ENCODE measurements around the gene ZNF358.

The ZNF358 gene

DNA sequence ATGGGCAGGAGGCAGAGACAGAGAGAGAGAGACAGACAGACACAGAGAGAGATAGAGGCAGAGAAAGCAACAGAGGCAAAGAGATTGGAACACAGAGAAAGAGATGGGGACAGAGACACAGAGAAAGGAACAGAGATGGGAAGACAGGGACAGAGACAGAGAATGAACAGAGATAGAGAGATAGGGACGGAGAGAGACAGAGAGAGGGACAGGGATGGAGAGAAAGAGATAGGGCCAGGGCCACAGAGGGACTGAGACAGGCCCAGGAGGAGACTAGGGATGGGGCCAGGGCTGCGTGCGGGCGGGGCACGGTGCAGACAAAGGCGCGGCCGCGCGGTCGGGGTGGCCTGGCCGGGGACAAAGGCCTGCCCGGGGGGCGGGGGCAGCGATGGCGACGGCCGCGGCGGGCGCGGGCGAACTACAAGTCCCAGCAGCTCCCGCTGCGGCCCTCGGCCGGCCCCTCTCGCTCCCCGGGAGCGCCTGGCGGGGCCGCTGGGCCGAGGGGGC, at the start of gene ZNF358:
Gene ZNF358, plus strand, starts transcription at position 459 of the 507 bp plus-strand sequence. CDS start 3,140 bp downstream, outside the sequence.
- Mint-ChIP-seq H3K27me3 (ENCODE audit: low read depth, poor library complexity) (peaks cover 12% of the 10 kb centered on the region), H3K36me3 (ENCODE audit: low read depth) (peaks cover 13% of the 10 kb centered on the region), H3K27ac (peak within 1 kb of the TSS; percentile 61), H3K4me1 (peaks cover 30% of the 10 kb centered on the region), H3K9me3 (no peaks in the 10 kb centered on the region), H3K4me3 (peak within 1 kb of the TSS; percentile 92)
- TF ChIP-seq, protein P1, sequence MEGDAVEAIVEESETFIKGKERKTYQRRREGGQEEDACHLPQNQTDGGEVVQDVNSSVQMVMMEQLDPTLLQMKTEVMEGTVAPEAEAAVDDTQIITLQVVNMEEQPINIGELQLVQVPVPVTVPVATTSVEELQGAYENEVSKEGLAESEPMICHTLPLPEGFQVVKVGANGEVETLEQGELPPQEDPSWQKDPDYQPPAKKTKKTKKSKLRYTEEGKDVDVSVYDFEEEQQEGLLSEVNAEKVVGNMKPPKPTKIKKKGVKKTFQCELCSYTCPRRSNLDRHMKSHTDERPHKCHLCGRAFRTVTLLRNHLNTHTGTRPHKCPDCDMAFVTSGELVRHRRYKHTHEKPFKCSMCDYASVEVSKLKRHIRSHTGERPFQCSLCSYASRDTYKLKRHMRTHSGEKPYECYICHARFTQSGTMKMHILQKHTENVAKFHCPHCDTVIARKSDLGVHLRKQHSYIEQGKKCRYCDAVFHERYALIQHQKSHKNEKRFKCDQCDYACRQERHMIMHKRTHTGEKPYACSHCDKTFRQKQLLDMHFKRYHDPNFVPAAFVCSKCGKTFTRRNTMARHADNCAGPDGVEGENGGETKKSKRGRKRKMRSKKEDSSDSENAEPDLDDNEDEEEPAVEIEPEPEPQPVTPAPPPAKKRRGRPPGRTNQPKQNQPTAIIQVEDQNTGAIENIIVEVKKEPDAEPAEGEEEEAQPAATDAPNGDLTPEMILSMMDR (IDR thresholded peaks at IDR 0.05), result no peak
- DNase-seq, result peak; percentile 86

DNA sequence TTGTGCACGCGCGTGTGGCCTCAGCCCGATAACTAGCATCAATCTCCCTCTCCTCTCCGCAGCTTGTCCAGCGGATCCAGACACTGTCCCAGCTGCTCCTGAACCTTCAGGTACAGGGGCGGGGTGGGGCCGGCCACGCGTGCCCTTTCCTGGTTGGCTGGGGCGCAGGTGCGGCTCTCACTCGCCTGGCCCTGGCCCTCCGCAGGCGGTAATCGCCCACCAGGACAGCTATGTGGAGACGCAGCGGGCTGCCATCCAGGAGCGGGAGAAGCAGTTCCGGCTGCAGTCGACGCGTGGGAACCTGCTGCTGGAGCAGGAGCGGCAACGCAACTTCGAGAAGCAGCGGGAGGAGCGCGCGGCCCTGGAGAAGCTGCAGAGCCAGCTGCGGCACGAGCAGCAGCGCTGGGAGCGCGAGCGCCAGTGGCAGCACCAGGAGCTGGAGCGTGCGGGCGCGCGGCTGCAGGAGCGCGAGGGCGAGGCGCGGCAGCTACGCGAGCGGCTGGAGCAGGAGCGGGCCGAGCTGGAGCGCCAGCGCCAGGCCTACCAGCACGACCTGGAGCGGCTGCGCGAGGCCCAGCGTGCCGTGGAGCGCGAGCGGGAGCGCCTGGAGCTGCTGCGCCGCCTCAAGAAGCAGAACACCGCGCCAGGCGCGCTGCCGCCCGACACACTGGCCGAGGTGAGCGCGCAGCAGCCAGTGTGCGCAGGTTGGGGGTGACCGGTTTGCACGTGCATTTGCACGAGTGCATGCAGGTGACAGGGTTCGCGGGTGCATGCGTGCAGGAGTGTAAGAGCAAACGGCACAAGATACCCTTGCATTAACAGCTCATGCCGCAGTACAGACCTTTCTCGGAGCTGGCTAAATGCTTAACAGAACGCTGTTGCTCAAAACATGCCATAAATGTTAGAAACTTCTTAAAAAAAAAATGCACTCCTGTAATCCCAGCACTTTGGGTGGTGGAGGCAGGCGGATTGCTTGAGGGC, 48.6 kb upstream of the ZNF358 start:
- no peak overlapping the region for H3K4me3 Mint-ChIP-seq
- peak overlapping the region; percentile 39 for H3K27ac Mint-ChIP-seq
- no peaks in the 10 kb centered on the region for H3K4me1 Mint-ChIP-seq
- peaks cover 4% of the 10 kb centered on the region for H3K36me3 Mint-ChIP-seq (ENCODE audit: low read depth)
- DNase-seq, result no peak
- no peaks in the 10 kb centered on the region for H3K9me3 Mint-ChIP-seq
- H3K27me3 Mint-ChIP-seq (ENCODE audit: low read depth, poor library complexity), result no peaks in the 10 kb centered on the region
- TF ChIP-seq, protein P1 (IDR thresholded peaks at IDR 0.05), result no peak

DNA sequence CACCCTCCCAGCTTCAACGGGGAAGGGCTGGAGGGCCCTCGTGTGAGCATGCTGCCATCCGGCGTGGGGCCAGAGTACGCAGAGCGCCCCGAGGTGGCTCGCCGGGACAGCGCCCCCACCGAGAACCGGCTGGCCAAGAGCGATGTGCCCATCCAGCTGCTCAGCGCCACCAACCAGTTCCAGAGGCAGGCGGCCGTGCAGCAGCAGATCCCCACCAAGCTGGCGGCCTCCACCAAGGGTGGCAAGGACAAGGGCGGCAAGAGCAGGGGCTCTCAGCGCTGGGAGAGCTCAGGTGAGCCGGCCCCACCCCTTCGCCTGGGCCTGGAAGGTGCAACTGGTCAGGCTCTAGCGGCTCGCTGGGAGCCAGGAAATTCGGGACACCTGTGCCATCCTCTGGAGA, 47.1 kb upstream of the ZNF358 start:
- H3K4me3 Mint-ChIP-seq, result no peak overlapping the region
- no peaks in the 10 kb centered on the region for H3K27me3 Mint-ChIP-seq (ENCODE audit: low read depth, poor library complexity)
- H3K9me3 Mint-ChIP-seq, result no peaks in the 10 kb centered on the region
- no peak overlapping the region for H3K27ac Mint-ChIP-seq
- no peak for DNase-seq
- H3K36me3 Mint-ChIP-seq (ENCODE audit: low read depth), result peaks cover 4% of the 10 kb centered on the region
- H3K4me1 Mint-ChIP-seq, result no peaks in the 10 kb centered on the region
- TF ChIP-seq, protein P1 (IDR thresholded peaks at IDR 0.05), result no peak

DNA sequence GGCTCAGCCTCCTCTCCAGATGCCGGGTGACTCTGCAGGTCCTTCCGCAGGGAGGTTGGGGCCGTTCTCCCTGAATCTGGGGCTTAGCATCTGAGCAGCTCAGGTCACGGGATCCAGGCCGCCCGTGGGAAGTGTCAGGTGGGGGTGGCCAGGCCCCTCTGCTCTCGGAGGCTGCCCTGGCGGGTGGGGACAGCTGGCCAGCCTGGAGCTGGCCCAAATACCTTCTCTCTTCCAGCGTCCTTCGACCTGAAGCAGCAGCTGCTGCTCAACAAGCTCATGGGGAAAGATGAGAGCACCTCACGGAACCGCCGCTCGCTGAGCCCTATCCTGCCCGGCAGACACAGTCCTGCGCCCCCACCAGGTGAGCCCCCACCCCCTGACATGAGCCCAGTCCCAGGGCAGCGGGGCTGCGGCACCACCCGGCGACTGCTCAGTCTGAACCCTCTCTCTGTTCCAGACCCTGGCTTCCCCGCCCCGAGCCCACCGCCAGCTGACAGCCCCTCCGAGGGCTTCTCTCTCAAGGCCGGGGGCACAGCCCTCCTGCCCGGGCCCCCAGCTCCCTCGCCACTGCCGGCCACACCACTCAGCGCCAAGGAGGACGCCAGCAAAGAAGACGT, 46.1 kb upstream of the ZNF358 start:
- Mint-ChIP-seq H3K36me3 (ENCODE audit: low read depth) (peaks cover 4% of the 10 kb centered on the region), H3K27me3 (ENCODE audit: low read depth, poor library complexity) (no peaks in the 10 kb centered on the region)

DNA sequence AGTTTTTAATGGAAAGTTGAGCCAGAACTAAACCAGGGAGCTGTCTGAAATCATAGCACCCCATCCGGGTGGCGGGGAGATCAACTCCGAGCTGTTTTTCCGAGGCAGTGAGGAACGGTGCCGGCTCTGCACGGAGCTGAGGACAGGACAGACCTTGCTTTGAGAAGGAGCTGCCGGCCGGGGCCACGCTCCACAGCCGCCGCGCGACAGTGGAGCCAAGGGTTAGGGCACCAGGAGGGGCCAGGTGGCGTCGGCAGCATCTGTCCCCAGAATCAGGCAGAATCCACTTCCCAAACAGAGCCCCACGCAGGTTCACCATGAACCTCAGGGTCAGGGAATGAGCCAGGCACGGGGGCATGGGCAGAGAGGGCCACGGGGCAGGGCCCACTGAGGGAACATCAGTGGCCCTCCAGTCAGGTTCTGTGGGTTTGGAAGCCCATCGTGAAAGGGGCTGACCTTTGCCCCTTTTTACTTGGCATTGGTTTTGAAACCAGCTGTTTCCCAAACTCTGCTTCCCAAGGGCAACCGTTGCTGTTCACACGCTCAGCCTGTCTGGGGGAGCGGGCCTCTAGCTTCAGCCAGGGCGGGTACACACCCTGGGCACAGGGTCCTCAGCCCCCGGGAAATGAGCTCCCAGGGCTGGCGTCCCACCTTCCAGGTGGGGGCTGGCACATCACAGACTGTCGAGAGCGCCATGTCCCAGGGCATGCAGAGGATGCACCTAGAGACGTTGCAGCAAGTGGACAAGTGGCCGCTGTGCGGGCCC, 45.2 kb upstream of the ZNF358 start:
- H3K4me1 Mint-ChIP-seq, result no peaks in the 10 kb centered on the region
- peaks cover 4% of the 10 kb centered on the region for H3K36me3 Mint-ChIP-seq (ENCODE audit: low read depth)
- no peak overlapping the region for H3K4me3 Mint-ChIP-seq
- no peak overlapping the region for H3K27ac Mint-ChIP-seq
- no peaks in the 10 kb centered on the region for H3K27me3 Mint-ChIP-seq (ENCODE audit: low read depth, poor library complexity)
- no peaks in the 10 kb centered on the region for H3K9me3 Mint-ChIP-seq
- TF ChIP-seq, protein P1 (IDR thresholded peaks at IDR 0.05), result no peak
- DNase-seq, result no peak

More for the DNA sequence above, 46.1 kb upstream of the ZNF358 start:
- Mint-ChIP-seq H3K4me1 (no peaks in the 10 kb centered on the region), H3K9me3 (no peaks in the 10 kb centered on the region), H3K27ac (no peak overlapping the region), H3K4me3 (no peak overlapping the region)
- no peak for DNase-seq
- TF ChIP-seq, protein P1 (IDR thresholded peaks at IDR 0.05), result no peak
